GM12892 (cell line): ENCODE results near the gene PCDHGC3.

ENCODE experiments used
- POLR2A ChIP-seq: IDR thresholded peaks from 2 replicates; pipeline ENCODE4 v1.6.1; 2011; ENCODE audit warnings: low read depth, low read length, control low read depth
- TAF1 ChIP-seq: IDR thresholded peaks from 2 replicates; pipeline ENCODE4 v1.6.1; 2011; ENCODE audit warnings: low read depth, mild to moderate bottlenecking, control low read depth, low read length, borderline replicate concordance

GRCh38 chr5:141527426-141527825 is 51.7 kb downstream of the PCDHGC3 start:
- TF ChIP-seq POLR2A: no peak
- TF ChIP-seq TAF1: no peak
